ENCODE results near the gene PUM2. TPM values are rescaled to one million over a fixed set of nuclear protein-coding genes. Genes with fewer than 3 reads are reported as not detected.
A peak's percentile ranks its signal among the peaks of the same experiment; 100 is the strongest.

PUM2 gene
- total and polyA plus RNA-seq, 2 of the 13 experiments (the other 11 are each of a cell fraction or from before 2014, with no cell fraction given): 69.6 to 69.8 TPM

- TF ChIP-seq, protein P1, sequence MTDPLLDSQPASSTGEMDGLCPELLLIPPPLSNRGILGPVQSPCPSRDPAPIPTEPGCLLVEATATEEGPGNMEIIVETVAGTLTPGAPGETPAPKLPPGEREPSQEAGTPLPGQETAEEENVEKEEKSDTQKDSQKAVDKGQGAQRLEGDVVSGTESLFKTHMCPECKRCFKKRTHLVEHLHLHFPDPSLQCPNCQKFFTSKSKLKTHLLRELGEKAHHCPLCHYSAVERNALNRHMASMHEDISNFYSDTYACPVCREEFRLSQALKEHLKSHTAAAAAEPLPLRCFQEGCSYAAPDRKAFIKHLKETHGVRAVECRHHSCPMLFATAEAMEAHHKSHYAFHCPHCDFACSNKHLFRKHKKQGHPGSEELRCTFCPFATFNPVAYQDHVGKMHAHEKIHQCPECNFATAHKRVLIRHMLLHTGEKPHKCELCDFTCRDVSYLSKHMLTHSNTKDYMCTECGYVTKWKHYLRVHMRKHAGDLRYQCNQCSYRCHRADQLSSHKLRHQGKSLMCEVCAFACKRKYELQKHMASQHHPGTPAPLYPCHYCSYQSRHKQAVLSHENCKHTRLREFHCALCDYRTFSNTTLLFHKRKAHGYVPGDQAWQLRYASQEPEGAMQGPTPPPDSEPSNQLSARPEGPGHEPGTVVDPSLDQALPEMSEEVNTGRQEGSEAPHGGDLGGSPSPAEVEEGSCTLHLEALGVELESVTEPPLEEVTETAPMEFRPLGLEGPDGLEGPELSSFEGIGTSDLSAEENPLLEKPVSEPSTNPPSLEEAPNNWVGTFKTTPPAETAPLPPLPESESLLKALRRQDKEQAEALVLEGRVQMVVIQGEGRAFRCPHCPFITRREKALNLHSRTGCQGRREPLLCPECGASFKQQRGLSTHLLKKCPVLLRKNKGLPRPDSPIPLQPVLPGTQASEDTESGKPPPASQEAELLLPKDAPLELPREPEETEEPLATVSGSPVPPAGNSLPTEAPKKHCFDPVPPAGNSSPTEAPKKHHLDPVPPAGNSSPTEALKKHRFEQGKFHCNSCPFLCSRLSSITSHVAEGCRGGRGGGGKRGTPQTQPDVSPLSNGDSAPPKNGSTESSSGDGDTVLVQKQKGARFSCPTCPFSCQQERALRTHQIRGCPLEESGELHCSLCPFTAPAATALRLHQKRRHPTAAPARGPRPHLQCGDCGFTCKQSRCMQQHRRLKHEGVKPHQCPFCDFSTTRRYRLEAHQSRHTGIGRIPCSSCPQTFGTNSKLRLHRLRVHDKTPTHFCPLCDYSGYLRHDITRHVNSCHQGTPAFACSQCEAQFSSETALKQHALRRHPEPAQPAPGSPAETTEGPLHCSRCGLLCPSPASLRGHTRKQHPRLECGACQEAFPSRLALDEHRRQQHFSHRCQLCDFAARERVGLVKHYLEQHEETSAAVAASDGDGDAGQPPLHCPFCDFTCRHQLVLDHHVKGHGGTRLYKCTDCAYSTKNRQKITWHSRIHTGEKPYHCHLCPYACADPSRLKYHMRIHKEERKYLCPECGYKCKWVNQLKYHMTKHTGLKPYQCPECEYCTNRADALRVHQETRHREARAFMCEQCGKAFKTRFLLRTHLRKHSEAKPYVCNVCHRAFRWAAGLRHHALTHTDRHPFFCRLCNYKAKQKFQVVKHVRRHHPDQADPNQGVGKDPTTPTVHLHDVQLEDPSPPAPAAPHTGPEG (CRISPR knock-in tag; IDR thresholded peaks at IDR 0.05): no peak
- TF ChIP-seq ZBTB21 (CRISPR knock-in tag; IDR thresholded peaks at IDR 0.05) (no peak), ZNF530 (CRISPR knock-in tag; IDR thresholded peaks at IDR 0.05; ENCODE audit: low read depth) (no peak), BCL6 (CRISPR knock-in tag; IDR thresholded peaks at IDR 0.05) (peak; percentile 24; the same call in 1 of the 2 replicates), KLF13 (CRISPR knock-in tag; IDR thresholded peaks at IDR 0.05) (no peak), PAF1 (CRISPR knock-in tag; IDR thresholded peaks at IDR 0.05) (no peak), SIX1 (CRISPR knock-in tag; IDR thresholded peaks at IDR 0.05; ENCODE audit: borderline replicate concordance) (no peak), GRHL1 (CRISPR knock-in tag; conservative IDR thresholded peaks at IDR 0.05) (no peak), RXRA (CRISPR knock-in tag; IDR thresholded peaks at IDR 0.05) (peak; percentile 65), RNF219 (CRISPR knock-in tag; IDR thresholded peaks at IDR 0.05) (no peak), TMF1 (CRISPR knock-in tag; IDR thresholded peaks at IDR 0.05; ENCODE audit: low read depth) (peak; percentile 89), ZNF280B (CRISPR knock-in tag; IDR thresholded peaks at IDR 0.05; ENCODE audit: borderline replicate concordance) (peak; percentile 30; the same call in 1 of the 2 replicates), DMAP1 (CRISPR knock-in tag; IDR thresholded peaks at IDR 0.05) (no peak), BRCA1 (CRISPR knock-in tag; IDR thresholded peaks at IDR 0.05) (no peak), HMGA1 (CRISPR knock-in tag; conservative IDR thresholded peaks at IDR 0.05) (no peak), KAT8 (CRISPR knock-in tag; IDR thresholded peaks at IDR 0.05) (peak; percentile 66; the same call in 1 of the 2 replicates)
- TF ChIP-seq, protein P2, sequence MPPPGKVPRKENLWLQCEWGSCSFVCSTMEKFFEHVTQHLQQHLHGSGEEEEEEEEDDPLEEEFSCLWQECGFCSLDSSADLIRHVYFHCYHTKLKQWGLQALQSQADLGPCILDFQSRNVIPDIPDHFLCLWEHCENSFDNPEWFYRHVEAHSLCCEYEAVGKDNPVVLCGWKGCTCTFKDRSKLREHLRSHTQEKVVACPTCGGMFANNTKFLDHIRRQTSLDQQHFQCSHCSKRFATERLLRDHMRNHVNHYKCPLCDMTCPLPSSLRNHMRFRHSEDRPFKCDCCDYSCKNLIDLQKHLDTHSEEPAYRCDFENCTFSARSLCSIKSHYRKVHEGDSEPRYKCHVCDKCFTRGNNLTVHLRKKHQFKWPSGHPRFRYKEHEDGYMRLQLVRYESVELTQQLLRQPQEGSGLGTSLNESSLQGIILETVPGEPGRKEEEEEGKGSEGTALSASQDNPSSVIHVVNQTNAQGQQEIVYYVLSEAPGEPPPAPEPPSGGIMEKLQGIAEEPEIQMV (CRISPR knock-in tag; IDR thresholded peaks at IDR 0.05; ENCODE audit: low read depth): peak; percentile 32; the same call in 1 of the 2 replicates
Measured at GRCh38 chr2:20378891-20379519, 28.4 kb upstream of the PUM2 start (continued).
